A549 (cell line): ENCODE measurements around the gene PLD1. TPM values are rescaled to one million over a fixed set of nuclear protein-coding genes. Genes with fewer than 3 reads are reported as not detected.

ENCODE experiments used
- ATAC-seq, 2 experiments: fragments of 200-7000 bp in 1 of 2; fragments of >200 bp in 1 of 2; cut with Nextera tagmentation in 1 of 2; cut with Tn5 transposase in 1 of 2; 3 replicates each; pipeline versions ENCODE4 v1.8.0 to v1.9.1; 2018 to 2020; ENCODE audit warnings: mild to moderate bottlenecking in 1 of 2, moderate library complexity in 1 of 2
- CTCF ChIA-PET: fragments of 300-600 bp; sonication (Branson Sonifier 250); formaldehyde crosslinking; extraction: SDS; loops from one replicate; lab custom pipeline; 2021; ENCODE audit warnings: antibody characterized with exemption, inconsistent platforms; lab: Yijun Ruan, JAX
- POLR2A ChIA-PET: fragments of 350-600 bp; formaldehyde crosslinking; extraction: SDS; loops from one replicate; lab custom pipeline; 2021; ENCODE audit warnings: antibody characterized with exemption, inconsistent platforms; lab: Yijun Ruan, JAX
- DNase-seq, 2 experiments: peaks; one replicate each; pipeline versions ENCODE4 v3.0.0 to v3.0.0-alpha.2; 2011 to 2016; ENCODE audit warnings: low read depth in 1 of 2, low spot score in 1 of 2
- FAIRE-seq: peaks from 2 replicates; lab custom pipeline; 2011; peaks lifted over from hg19 to GRCh38; lab: Jason Lieb, UNC
- H3K27ac ChIP-seq, 2 experiments: fragments of >200 bp; sonication (Bioruptor Twin); formaldehyde crosslinking; 3 replicates each; pipeline ENCODE4 v1.5.1; 2016 to 2017
- H3K4me1 ChIP-seq: fragments of >200 bp; sonication (Bioruptor Twin); formaldehyde crosslinking; 3 replicates; pipeline ENCODE4 v1.6.1; 2016
- H3K4me2 ChIP-seq: fragments of >200 bp; sonication (Bioruptor Twin); formaldehyde crosslinking; 3 replicates; pipeline ENCODE4 v1.6.1; 2016
- H3K4me3 ChIP-seq: fragments of >200 bp; sonication (Bioruptor Twin); formaldehyde crosslinking; 3 replicates; pipeline ENCODE4 v1.5.1; 2016
- H3K9me3 ChIP-seq: fragments of >200 bp; sonication (Bioruptor Twin); formaldehyde crosslinking; 3 replicates; pipeline ENCODE4 v1.6.1; 2016
- BCL3 ChIP-seq: fragments of >200 bp; sonication (Bioruptor Twin); formaldehyde crosslinking; IDR thresholded peaks from 3 replicates; pipeline ENCODE4 v1.6.1; 2016
- CBX2 ChIP-seq: fragments of 200-600 bp; sonication (generic); IDR thresholded peaks from 2 replicates; pipeline ENCODE4 v1.6.1; 2016; ENCODE audit warnings: low read depth, mild to moderate bottlenecking, borderline replicate concordance
- CBX8 ChIP-seq: fragments of 200-600 bp; sonication (generic); IDR thresholded peaks from 2 replicates; pipeline ENCODE4 v1.6.1; 2016
- E2F6 ChIP-seq: IDR thresholded peaks from 2 replicates; pipeline ENCODE4 v1.6.1; 2012; ENCODE audit warnings: low read depth, borderline replicate concordance
- EHF ChIP-seq: fragments of 250-450 bp; sonication (Bioruptor Pico); IDR thresholded peaks from 2 replicates; pipeline ENCODE4 v1.5.0; 2020; ENCODE audit warnings: mild to moderate bottlenecking
- EHMT2 ChIP-seq: fragments of 200-600 bp; sonication (generic); IDR thresholded peaks from 2 replicates; pipeline ENCODE4 v1.6.1; 2016; ENCODE audit warnings: antibody characterized with exemption, low read depth, mild to moderate bottlenecking, moderate library complexity
- EP300 ChIP-seq, 2 experiments: fragments of >200 bp; sonication (Bioruptor Twin); formaldehyde crosslinking; IDR thresholded peaks; 2 replicates in 1 of 2; 3 replicates in 1 of 2; pipeline ENCODE4 v1.6.1; 2016 to 2017
- ESRRA ChIP-seq: fragments of 150-350 bp; IDR thresholded peaks from 2 replicates; pipeline ENCODE4 v1.6.1; 2014; ENCODE audit warnings: mild to moderate bottlenecking, low read length, borderline replicate concordance
- FOSB ChIP-seq: fragments of 250-450 bp; sonication (Bioruptor Pico); IDR thresholded peaks from 2 replicates; pipeline ENCODE4 v1.5.0; 2020; ENCODE audit warnings: mild to moderate bottlenecking, moderate library complexity
- GATA3 ChIP-seq: IDR thresholded peaks from 2 replicates; pipeline ENCODE4 v1.6.1; 2012; ENCODE audit warnings: borderline replicate concordance
- HMGXB4 ChIP-seq: fragments of 250-450 bp; sonication (Bioruptor Pico); IDR thresholded peaks from 2 replicates; pipeline ENCODE4 v1.5.0; 2021; ENCODE audit warnings: mild to moderate bottlenecking, moderate library complexity, borderline replicate concordance
- HOXA7 ChIP-seq: fragments of 250-450 bp; sonication (Bioruptor Pico); IDR thresholded peaks from 2 replicates; pipeline ENCODE4 v1.5.0; 2020; ENCODE audit warnings: mild to moderate bottlenecking, moderate library complexity
- JUN ChIP-seq, 2 experiments: fragments of >200 bp; sonication (Bioruptor Twin); formaldehyde crosslinking; IDR thresholded peaks; 2 replicates in 1 of 2; 3 replicates in 1 of 2; pipeline ENCODE4 v1.6.1; 2016 to 2017
- JUNB ChIP-seq: fragments of >200 bp; sonication (Bioruptor Twin); formaldehyde crosslinking; IDR thresholded peaks from 2 replicates; pipeline ENCODE4 v1.6.1; 2016
- MAX ChIP-seq: IDR thresholded peaks from 2 replicates; pipeline ENCODE4 v1.6.1; 2012
- MAZ ChIP-seq: fragments of 150-350 bp; IDR thresholded peaks from 2 replicates; pipeline ENCODE4 v1.6.1; 2014; ENCODE audit warnings: antibody characterized with exemption, low read depth, low read length, borderline replicate concordance
- RNF2 ChIP-seq: fragments of 200-600 bp; sonication (generic); IDR thresholded peaks from 2 replicates; pipeline ENCODE4 v1.6.1; 2016; ENCODE audit warnings: low read depth, mild to moderate bottlenecking, antibody characterized with exemption, moderate library complexity, borderline replicate concordance
- SREBF2 ChIP-seq: fragments of 450-650 bp; IDR thresholded peaks from 2 replicates; pipeline ENCODE4 v1.6.1; 2014; ENCODE audit warnings: mild to moderate bottlenecking, moderate library complexity
- TFCP2L1 ChIP-seq: fragments of 250-450 bp; sonication (Bioruptor Pico); IDR thresholded peaks from 2 replicates; pipeline ENCODE4 v1.5.0; 2021; ENCODE audit warnings: mild to moderate bottlenecking
- ZC3H11A ChIP-seq: fragments of 450-650 bp; IDR thresholded peaks from 2 replicates; pipeline ENCODE4 v1.6.1; 2014; ENCODE audit warnings: antibody characterized with exemption, mild to moderate bottlenecking
- ZSCAN20 ChIP-seq: fragments of 250-450 bp; sonication (Bioruptor Pico); IDR thresholded peaks from 2 replicates; pipeline ENCODE4 v1.8.0; 2022; ENCODE audit warnings: mild to moderate bottlenecking, moderate library complexity
- polyA plus RNA-seq, 4 experiments: library from polyadenylated mRNA; depleted of rRNA in 3 of 4; stranded (reverse); fragments of >200 nt; fragmentation: RNase III in 1 of 4; extraction: RNeasy Plus Mini Kit Qiagen cat#74134 plus additional on column Dnase treatment in 1 of 4; gene quantifications; 2 replicates in 3 of 4; 3 replicates in 1 of 4; pipeline ENCODE4 v1.2.3, GENCODE V29; 2011 to 2017

The PLD1 gene
- polyA plus RNA-seq, 2 of the 4 experiments (the other 2 are of a cell fraction), result 6.6 to 27.2 TPM

- TF ChIP-seq E2F6 (no peak), MAX (no peak)
Measured at GRCh38 chr3:171598990-171599389, 211.3 kb downstream of the PLD1 start (continued).

GRCh38 chr3:171592786-171593185 lies 217.5 kb downstream of the PLD1 start:
- H3K4me1 ChIP-seq, result no peaks in the 10 kb centered on the region
- CTCF ChIA-PET, result interaction anchor here (1.7 kb wide), 1 partner anchor 18 kb away, joined by 4 read pairs; no protein-coding TSS in a partner anchor
- no peak for DNase-seq
- no peaks in the 10 kb centered on the region for H3K9me3 ChIP-seq
- POLR2A ChIA-PET, result interaction anchor here (0.6 kb wide), 1 partner anchor 288 kb away, joined by 3 read pairs; no protein-coding TSS in a partner anchor
- no peak for TF ChIP-seq ESRRA
- TF ChIP-seq HMGXB4 (CRISPR knock-in tag), result no peak
- TF ChIP-seq FOSB, result no peak
- no peak for ATAC-seq
- H3K27ac ChIP-seq, result no peak overlapping the region
- H3K4me2 ChIP-seq, result no peak overlapping the region
- no peak for FAIRE-seq
- no peak overlapping the region for H3K4me3 ChIP-seq

- no peak for ATAC-seq
- H3K9me3 ChIP-seq, result no peaks in the 10 kb centered on the region
- no peak overlapping the region for H3K4me3 ChIP-seq
- POLR2A ChIA-PET, result no interaction called here
- no peak for FAIRE-seq
- TF ChIP-seq ZSCAN20 (CRISPR knock-in tag) (no peak), ESRRA (no peak), JUN (IDR thresholded peaks at IDR 0.05) (no peak), BCL3 (no peak), GATA3 (no peak), MAZ (no peak), CBX8 (no peak), EP300 (IDR thresholded peaks at IDR 0.05) (no peak), EHF (CRISPR knock-in tag) (no peak), TFCP2L1 (CRISPR knock-in tag) (no peak), CBX2 (no peak), EHMT2 (no peak), HOXA7 (CRISPR knock-in tag) (no peak), JUNB (no peak), SREBF2 (no peak), ZC3H11A (no peak), RNF2 (no peak)
- DNase-seq, result no peak
- no peak overlapping the region for H3K4me2 ChIP-seq
- no peak overlapping the region for H3K27ac ChIP-seq
- CTCF ChIA-PET, result interaction anchor here (0.6 kb wide), 1 partner anchor 380 kb away, joined by 5 read pairs; no protein-coding TSS in a partner anchor
- no peaks in the 10 kb centered on the region for H3K4me1 ChIP-seq
Measured at GRCh38 chr3:171591070-171591469, 219.2 kb downstream of the PLD1 start.
